ENCODE data around the gene TNFAIP3. TPM values are rescaled to one million over a fixed set of nuclear protein-coding genes. Genes with fewer than 3 reads are reported as not detected.

TNFAIP3 gene
- total RNA-seq = 29.5 TPM
- 85.8 TPM for polyA plus RNA-seq
- long read RNA-seq, donor 1 = 0 reads
- long read RNA-seq, donor 2 = 0 reads
- long read RNA-seq, donor 3, full-length matches to known transcripts = 6 of 43 reads
- long read RNA-seq, donor 3, partial matches to known transcripts = 30 of 43 reads
- long read RNA-seq, donor 3, other reads (novel, unspliced or antisense) = 7 of 43 reads
- long read RNA-seq, donor 4, full-length matches to known transcripts = 5 of 12 reads
- long read RNA-seq, donor 4, partial matches to known transcripts = 7 of 12 reads
- long read RNA-seq, donor 4, other reads (novel, unspliced or antisense) = 0 of 12 reads
- long read RNA-seq, donor 5, full-length matches to known transcripts = 7 of 46 reads
- long read RNA-seq, donor 5, partial matches to known transcripts = 39 of 46 reads
- long read RNA-seq, donor 5, other reads (novel, unspliced or antisense) = 0 of 46 reads
- long read RNA-seq, donor 6, full-length matches to known transcripts = 7 of 22 reads
- long read RNA-seq, donor 6, partial matches to known transcripts = 7 of 22 reads
- long read RNA-seq, donor 6, other reads (novel, unspliced or antisense) = 8 of 22 reads
- long read RNA-seq, donor 7, full-length matches to known transcripts = 6 of 37 reads
- long read RNA-seq, donor 7, partial matches to known transcripts = 31 of 37 reads
- long read RNA-seq, donor 7, other reads (novel, unspliced or antisense) = 0 of 37 reads
- long read RNA-seq, donor 8, full-length matches to known transcripts = 2 of 2 reads
- long read RNA-seq, donor 8, partial matches to known transcripts = 0 of 2 reads
- long read RNA-seq, donor 8, other reads (novel, unspliced or antisense) = 0 of 2 reads
- long read RNA-seq, donor 9, partial matches to known transcripts = 12 of 19 reads
- long read RNA-seq, donor 9, other reads (novel, unspliced or antisense) = 6 of 19 reads
- long read RNA-seq, donor 10, full-length matches to known transcripts = 4 of 23 reads
- long read RNA-seq, donor 10, partial matches to known transcripts = 19 of 23 reads
- long read RNA-seq, donor 10, other reads (novel, unspliced or antisense) = 0 of 23 reads

GRCh38 chr6:137866914-137867684 lies at the start of gene TNFAIP3:
Gene TNFAIP3 (plus strand): TSS chr6:137867259. CDS start chr6:137871228, 3,969 bp downstream.
- WGBS = under 1% methylated on average over 87 of the region's 87 CpGs
- Histone ChIP-seq H3K9me3 (ENCODE audit: control insufficient read depth in 2 of 2, insufficient read depth in 1 of 2, low read length in 1 of 2) (peaks cover 0 to 1% of the 10 kb centered on the region in 2 donors), H3K4me1 (ENCODE audit: control insufficient read depth in 2 of 2, insufficient read depth in 2 of 2, low read length in 2 of 2) (peaks cover 44 to 62% of the 10 kb centered on the region in 2 donors), H3K27ac (ENCODE audit: low read depth in 1 of 2, low read length in 1 of 2) (peak within 1 kb of the TSS; percentile 93 to 97), H3K4me3 (ENCODE audit: low read length in 2 of 2) (peak within 1 kb of the TSS; percentile 68 to 98), H3K27me3 (ENCODE audit: control insufficient read depth in 2 of 2, insufficient read depth in 1 of 2, low read length in 1 of 2) (no peaks in the 10 kb centered on the region), H3K36me3 (ENCODE audit: control insufficient read depth in 2 of 2, insufficient read depth in 2 of 2, low read length in 1 of 2) (peaks cover 20 to 52% of the 10 kb centered on the region in 2 donors)
- peak in 8 of 9 donors; percentile 86 to 97 (median 93) for DNase-seq (ENCODE audit: low read depth in 6 of 9, low spot score in 9 of 9)

GRCh38 chr6:137818440-137818839 lies 48.6 kb upstream of the TNFAIP3 start:
- Histone ChIP-seq H3K36me3 (ENCODE audit: control insufficient read depth in 2 of 2, insufficient read depth in 2 of 2, low read length in 1 of 2) (peaks cover 0 to 3% of the 10 kb centered on the region in 2 donors), H3K4me3 (ENCODE audit: low read length in 2 of 2) (no peak overlapping the region), H3K9me3 (ENCODE audit: control insufficient read depth in 2 of 2, insufficient read depth in 1 of 2, low read length in 1 of 2) (peaks cover 0 to 3% of the 10 kb centered on the region in 2 donors), H3K27me3 (ENCODE audit: control insufficient read depth in 2 of 2, insufficient read depth in 1 of 2, low read length in 1 of 2) (no peaks in the 10 kb centered on the region), H3K27ac (ENCODE audit: low read depth in 1 of 2, low read length in 1 of 2) (no peak overlapping the region), H3K4me1 (ENCODE audit: control insufficient read depth in 2 of 2, insufficient read depth in 2 of 2, low read length in 2 of 2) (peaks cover 14 to 38% of the 10 kb centered on the region in 2 donors)
- DNase-seq (ENCODE audit: low read depth in 6 of 9, low spot score in 9 of 9) = no peak
- WGBS = 99% methylated on average over 3 of the region's 3 CpGs

GRCh38 chr6:137819740-137820139 lies 47.3 kb upstream of the TNFAIP3 start:
- H3K4me3 ChIP-seq (ENCODE audit: low read length in 2 of 2) = no peak overlapping the region
- WGBS = 7% methylated on average over 2 of the region's 2 CpGs
- peaks cover 0 to 3% of the 10 kb centered on the region in 2 donors for H3K9me3 ChIP-seq (ENCODE audit: control insufficient read depth in 2 of 2, insufficient read depth in 1 of 2, low read length in 1 of 2)
- peaks cover 22 to 48% of the 10 kb centered on the region in 2 donors for H3K4me1 ChIP-seq (ENCODE audit: control insufficient read depth in 2 of 2, insufficient read depth in 2 of 2, low read length in 2 of 2)
- peaks cover 0 to 3% of the 10 kb centered on the region in 2 donors for H3K36me3 ChIP-seq (ENCODE audit: control insufficient read depth in 2 of 2, insufficient read depth in 2 of 2, low read length in 1 of 2)
- no peaks in the 10 kb centered on the region for H3K27me3 ChIP-seq (ENCODE audit: control insufficient read depth in 2 of 2, insufficient read depth in 1 of 2, low read length in 1 of 2)
- DNase-seq (ENCODE audit: low read depth in 6 of 9, low spot score in 9 of 9) = peak in 3 of 9 donors; percentile 39 to 76 (median 49)
- peak overlapping the region; percentile 65 to 77 for H3K27ac ChIP-seq (ENCODE audit: low read depth in 1 of 2, low read length in 1 of 2)

- peaks cover 0 to 3% of the 10 kb centered on the region in 2 donors for H3K9me3 ChIP-seq (ENCODE audit: control insufficient read depth in 2 of 2, insufficient read depth in 1 of 2, low read length in 1 of 2)
- H3K27ac ChIP-seq (ENCODE audit: low read depth in 1 of 2, low read length in 1 of 2) = peak overlapping the region; percentile 65 to 77
- H3K27me3 ChIP-seq (ENCODE audit: control insufficient read depth in 2 of 2, insufficient read depth in 1 of 2, low read length in 1 of 2) = no peaks in the 10 kb centered on the region
- H3K36me3 ChIP-seq (ENCODE audit: control insufficient read depth in 2 of 2, insufficient read depth in 2 of 2, low read length in 1 of 2) = peaks cover 0 to 3% of the 10 kb centered on the region in 2 donors
- no peak overlapping the region for H3K4me3 ChIP-seq (ENCODE audit: low read length in 2 of 2)
- WGBS = 97% methylated on average over 2 of the region's 2 CpGs
- H3K4me1 ChIP-seq (ENCODE audit: control insufficient read depth in 2 of 2, insufficient read depth in 2 of 2, low read length in 2 of 2) = peaks cover 27 to 55% of the 10 kb centered on the region in 2 donors
- DNase-seq (ENCODE audit: low read depth in 6 of 9, low spot score in 9 of 9) = no peak
Measured at GRCh38 chr6:137820425-137820824, 46.6 kb upstream of the TNFAIP3 start.

- peaks cover 25 to 57% of the 10 kb centered on the region in 2 donors for H3K4me1 ChIP-seq (ENCODE audit: control insufficient read depth in 2 of 2, insufficient read depth in 2 of 2, low read length in 2 of 2)
- DNase-seq (ENCODE audit: low read depth in 6 of 9, low spot score in 9 of 9) = no peak
- 93% methylated on average over 1 of the region's 1 CpG for WGBS
- peaks cover 0 to 3% of the 10 kb centered on the region in 2 donors for H3K9me3 ChIP-seq (ENCODE audit: control insufficient read depth in 2 of 2, insufficient read depth in 1 of 2, low read length in 1 of 2)
- peaks cover 0 to 7% of the 10 kb centered on the region in 2 donors for H3K36me3 ChIP-seq (ENCODE audit: control insufficient read depth in 2 of 2, insufficient read depth in 2 of 2, low read length in 1 of 2)
- no peak overlapping the region for H3K4me3 ChIP-seq (ENCODE audit: low read length in 2 of 2)
- H3K27me3 ChIP-seq (ENCODE audit: control insufficient read depth in 2 of 2, insufficient read depth in 1 of 2, low read length in 1 of 2) = no peaks in the 10 kb centered on the region
- no peak overlapping the region for H3K27ac ChIP-seq (ENCODE audit: low read depth in 1 of 2, low read length in 1 of 2)
Measured at GRCh38 chr6:137820952-137821351, 46.1 kb upstream of the TNFAIP3 start.

GRCh38 chr6:137821491-137821890 lies 45.6 kb upstream of the TNFAIP3 start:
- Histone ChIP-seq H3K27me3 (ENCODE audit: control insufficient read depth in 2 of 2, insufficient read depth in 1 of 2, low read length in 1 of 2) (no peaks in the 10 kb centered on the region), H3K27ac (ENCODE audit: low read depth in 1 of 2, low read length in 1 of 2) (peak overlapping the region in 1 of 2 donors; percentile 43), H3K36me3 (ENCODE audit: control insufficient read depth in 2 of 2, insufficient read depth in 2 of 2, low read length in 1 of 2) (peaks cover 0 to 7% of the 10 kb centered on the region in 2 donors), H3K4me3 (ENCODE audit: low read length in 2 of 2) (no peak overlapping the region), H3K4me1 (ENCODE audit: control insufficient read depth in 2 of 2, insufficient read depth in 2 of 2, low read length in 2 of 2) (peaks cover 22 to 52% of the 10 kb centered on the region in 2 donors), H3K9me3 (ENCODE audit: control insufficient read depth in 2 of 2, insufficient read depth in 1 of 2, low read length in 1 of 2) (peaks cover 0 to 3% of the 10 kb centered on the region in 2 donors)
- 61% methylated on average over 3 of the region's 3 CpGs for WGBS
- no peak for DNase-seq (ENCODE audit: low read depth in 6 of 9, low spot score in 9 of 9)

- Histone ChIP-seq H3K27ac (ENCODE audit: low read depth in 1 of 2, low read length in 1 of 2) (peak overlapping the region; percentile 90 to 98), H3K4me1 (ENCODE audit: control insufficient read depth in 2 of 2, insufficient read depth in 2 of 2, low read length in 2 of 2) (peaks cover 22 to 61% of the 10 kb centered on the region in 2 donors), H3K9me3 (ENCODE audit: control insufficient read depth in 2 of 2, insufficient read depth in 1 of 2, low read length in 1 of 2) (peaks cover 0 to 3% of the 10 kb centered on the region in 2 donors), H3K36me3 (ENCODE audit: control insufficient read depth in 2 of 2, insufficient read depth in 2 of 2, low read length in 1 of 2) (peaks cover 0 to 7% of the 10 kb centered on the region in 2 donors), H3K27me3 (ENCODE audit: control insufficient read depth in 2 of 2, insufficient read depth in 1 of 2, low read length in 1 of 2) (no peaks in the 10 kb centered on the region), H3K4me3 (ENCODE audit: low read length in 2 of 2) (peak overlapping the region; percentile 13 to 28)
- 28% methylated on average over 11 of the region's 11 CpGs for WGBS
- peak; percentile 63 to 95 (median 82) for DNase-seq (ENCODE audit: low read depth in 6 of 9, low spot score in 9 of 9)
Measured at GRCh38 chr6:137823826-137824555, 43.1 kb upstream of the TNFAIP3 start.

GRCh38 chr6:137824556-137824879 lies 42.5 kb upstream of the TNFAIP3 start:
- Histone ChIP-seq H3K4me3 (ENCODE audit: low read length in 2 of 2) (peak overlapping the region; percentile 13 to 28), H3K36me3 (ENCODE audit: control insufficient read depth in 2 of 2, insufficient read depth in 2 of 2, low read length in 1 of 2) (peaks cover 0 to 7% of the 10 kb centered on the region in 2 donors), H3K4me1 (ENCODE audit: control insufficient read depth in 2 of 2, insufficient read depth in 2 of 2, low read length in 2 of 2) (peaks cover 22 to 61% of the 10 kb centered on the region in 2 donors), H3K27ac (ENCODE audit: low read depth in 1 of 2, low read length in 1 of 2) (peak overlapping the region; percentile 90 to 98), H3K27me3 (ENCODE audit: control insufficient read depth in 2 of 2, insufficient read depth in 1 of 2, low read length in 1 of 2) (no peaks in the 10 kb centered on the region), H3K9me3 (ENCODE audit: control insufficient read depth in 2 of 2, insufficient read depth in 1 of 2, low read length in 1 of 2) (peaks cover 0 to 3% of the 10 kb centered on the region in 2 donors)
- peak in 1 of 9 donors; percentile 37 for DNase-seq (ENCODE audit: low read depth in 6 of 9, low spot score in 9 of 9)
- 19% methylated on average over 1 of the region's 1 CpG for WGBS

Data from thymus (tissue), 14 donors.